WTC11 (cell line): Measurements from ENCODE around the gene ITGA3. TPM values are rescaled to one million over a fixed set of nuclear protein-coding genes. Genes with fewer than 3 reads are reported as not detected.
A peak's percentile ranks its signal among the peaks of the same experiment; 100 is the strongest.

Experiments
- ATAC-seq: fragments of 200-7000 bp; cut with Tn5 transposase; 2 replicates; pipeline ENCODE4 v1.10.0; 2021; ENCODE audit warnings: mild to moderate bottlenecking, moderate library complexity
- CTCF ChIA-PET: fragments of 300-600 bp; sonication (Branson Sonifier 250); formaldehyde crosslinking; loops from one replicate; lab custom pipeline; 2021; ENCODE audit warnings: antibody characterized with exemption; lab: Charles Lee
- POLR2A ChIA-PET: fragments of 350-600 bp; sonication (Branson Sonifier 250); formaldehyde crosslinking; loops from one replicate; lab custom pipeline; 2021; ENCODE audit warnings: antibody characterized with exemption; lab: Charles Lee
- DNase-seq: peaks from one replicate; pipeline ENCODE4 v3.0.0; 2021; ENCODE audit warnings: low spot score
- H3K27ac Mint-ChIP-seq: 2 replicates; pipeline ENCODE4 v1.8.0; 2021; ENCODE audit warnings: mixed read lengths
- H3K27me3 Mint-ChIP-seq: 2 replicates; pipeline ENCODE4 v1.8.0; 2021; ENCODE audit warnings: low read depth, mild to moderate bottlenecking, moderate library complexity, mixed read lengths
- H3K36me3 Mint-ChIP-seq: 2 replicates; pipeline ENCODE4 v1.8.0; 2021; ENCODE audit warnings: mixed read lengths
- H3K4me1 Mint-ChIP-seq: 2 replicates; pipeline ENCODE4 v1.8.0; 2022; ENCODE audit warnings: mixed read lengths
- H3K4me3 Mint-ChIP-seq: 2 replicates; pipeline ENCODE4 v1.8.0; 2021; ENCODE audit warnings: mild to moderate bottlenecking, moderate library complexity, mixed read lengths
- H3K9me3 Mint-ChIP-seq: 2 replicates; pipeline ENCODE4 v1.8.0; 2021; ENCODE audit warnings: mixed read lengths
- FOXJ3 ChIP-seq: sonication (generic); formaldehyde crosslinking; IDR thresholded peaks from 2 replicates; pipeline ENCODE4 v1.9.0; 2021; ENCODE audit warnings: missing genetic modification reagents, mild to moderate bottlenecking, borderline replicate concordance
- FOXK1 ChIP-seq: sonication (generic); formaldehyde crosslinking; IDR thresholded peaks from 2 replicates; pipeline ENCODE4 v1.8.0; 2022; ENCODE audit warnings: mild to moderate bottlenecking, moderate library complexity, missing genetic modification reagents
- NFE2L1 ChIP-seq: sonication (generic); formaldehyde crosslinking; IDR thresholded peaks from 2 replicates; pipeline ENCODE4 v1.8.1; 2023; ENCODE audit warnings: missing genetic modification reagents
- NFYB ChIP-seq: sonication (generic); formaldehyde crosslinking; conservative IDR thresholded peaks from 2 replicates; pipeline ENCODE4 v1.8.0; 2022; ENCODE audit warnings: low read depth, missing genetic modification reagents
- NR1H2 ChIP-seq: sonication (generic); formaldehyde crosslinking; IDR thresholded peaks from 2 replicates; pipeline ENCODE4 v1.9.0; 2021; ENCODE audit warnings: mild to moderate bottlenecking, moderate library complexity, missing genetic modification reagents
- SMAD3 ChIP-seq: sonication (generic); formaldehyde crosslinking; IDR thresholded peaks from 2 replicates; pipeline ENCODE4 v1.8.0; 2022; ENCODE audit warnings: missing genetic modification reagents, mild to moderate bottlenecking, borderline replicate concordance
- SMAD4 ChIP-seq: sonication (generic); formaldehyde crosslinking; IDR thresholded peaks from 2 replicates; pipeline ENCODE4 v1.8.0; 2022; ENCODE audit warnings: mild to moderate bottlenecking, missing genetic modification reagents
- SP1 ChIP-seq: sonication (generic); formaldehyde crosslinking; conservative IDR thresholded peaks from 2 replicates; pipeline ENCODE4 v1.8.1; 2022; ENCODE audit warnings: missing genetic modification reagents
- TEAD1 ChIP-seq: sonication (generic); formaldehyde crosslinking; IDR thresholded peaks from 2 replicates; pipeline ENCODE4 v1.8.0; 2022; ENCODE audit warnings: mild to moderate bottlenecking, missing genetic modification reagents
- TEAD4 ChIP-seq: sonication (generic); formaldehyde crosslinking; IDR thresholded peaks from 2 replicates; pipeline ENCODE4 v1.8.0; 2022; ENCODE audit warnings: mild to moderate bottlenecking, missing genetic modification reagents
- ZBTB21 ChIP-seq: sonication (generic); formaldehyde crosslinking; IDR thresholded peaks from 2 replicates; pipeline ENCODE4 v1.8.1; 2023; ENCODE audit warnings: mild to moderate bottlenecking, missing genetic modification reagents, borderline replicate concordance
- ZNF138 ChIP-seq: sonication (generic); formaldehyde crosslinking; conservative IDR thresholded peaks from 2 replicates; pipeline ENCODE4 v1.8.1; 2022; ENCODE audit warnings: mild to moderate bottlenecking, moderate library complexity, missing genetic modification reagents
- ZNF219 ChIP-seq: sonication (generic); formaldehyde crosslinking; IDR thresholded peaks from 2 replicates; pipeline ENCODE4 v1.8.0; 2023; ENCODE audit warnings: missing genetic modification reagents, mild to moderate bottlenecking, borderline replicate concordance
- ZNF263 ChIP-seq: sonication (generic); formaldehyde crosslinking; IDR thresholded peaks from 2 replicates; pipeline ENCODE4 v1.8.1; 2022; ENCODE audit warnings: low read depth, mild to moderate bottlenecking, moderate library complexity, missing genetic modification reagents
- total RNA-seq: library from RNA; stranded (reverse); gene quantifications from 3 replicates; pipeline ENCODE4 v1.2.3, GENCODE V29; 2021
- TF ChIP-seq, protein P1 (sequence below): fragments of 250-450 bp; sonication (Bioruptor Pico); IDR thresholded peaks from 2 replicates; pipeline ENCODE4 v1.8.0; 2021; ENCODE audit warnings: mild to moderate bottlenecking
- TF ChIP-seq, protein P2 (sequence below): sonication (generic); formaldehyde crosslinking; IDR thresholded peaks from 2 replicates; pipeline ENCODE4 v1.8.1; 2023; ENCODE audit warnings: mild to moderate bottlenecking, missing genetic modification reagents, moderate library complexity
- TF ChIP-seq, protein P3 (sequence below): sonication (generic); formaldehyde crosslinking; IDR thresholded peaks from 2 replicates; pipeline ENCODE4 v1.8.1; 2022; ENCODE audit warnings: mild to moderate bottlenecking, moderate library complexity, missing genetic modification reagents
- TF ChIP-seq, protein P4 (sequence below): sonication (generic); formaldehyde crosslinking; conservative IDR thresholded peaks from 2 replicates; pipeline ENCODE4 v1.8.1; 2023; ENCODE audit warnings: mild to moderate bottlenecking, low read depth, missing genetic modification reagents, moderate library complexity
- TF ChIP-seq, protein P5 (sequence below): fragments of 200-600 bp; IDR thresholded peaks from 2 replicates; pipeline ENCODE4 v1.8.0; 2022; ENCODE audit warnings: antibody characterized with exemption
- TF ChIP-seq, protein P6 (sequence below): fragments of 250-450 bp; sonication (Bioruptor Pico); conservative IDR thresholded peaks from 2 replicates; pipeline ENCODE4 v1.9.0; 2021; ENCODE audit warnings: mild to moderate bottlenecking
- TF ChIP-seq, protein P7 (sequence below): sonication (generic); formaldehyde crosslinking; IDR thresholded peaks from 2 replicates; pipeline ENCODE4 v1.8.0; 2022; ENCODE audit warnings: mild to moderate bottlenecking, missing genetic modification reagents

The ITGA3 gene
- total RNA-seq, 1 experiment from 2014 or later, result 35.3 TPM

DNA sequence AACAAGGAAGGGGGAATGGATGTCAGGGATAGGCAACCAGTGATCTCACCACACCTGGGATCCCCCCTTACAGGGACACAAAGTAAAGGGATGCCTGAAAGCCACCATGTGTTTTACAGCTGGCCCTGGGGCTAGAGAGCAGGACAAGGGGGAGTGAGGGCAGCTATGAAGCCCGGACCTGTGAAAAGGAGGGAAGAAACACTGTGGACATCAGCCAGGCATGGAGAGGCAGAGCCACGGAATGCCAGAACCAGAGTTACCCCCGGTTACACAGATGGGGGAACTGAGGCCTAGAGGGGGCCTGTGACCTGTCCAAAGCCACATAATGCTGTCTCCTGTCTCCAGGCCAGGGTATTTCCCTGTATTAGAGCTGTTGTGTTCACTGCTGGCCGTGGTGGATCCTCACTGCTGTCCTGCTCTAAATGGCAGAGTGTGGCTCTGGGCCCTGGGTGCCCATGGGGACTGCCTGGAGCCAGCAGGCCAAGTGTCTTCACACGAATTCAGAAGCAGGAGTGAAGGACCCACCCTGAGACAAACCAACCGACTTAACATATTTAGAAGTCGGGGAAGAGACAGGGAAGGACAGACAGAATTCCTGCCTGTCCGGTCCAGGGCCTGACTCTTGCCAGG is 29.7 kb upstream of the ITGA3 start:
- TF ChIP-seq, protein P1, sequence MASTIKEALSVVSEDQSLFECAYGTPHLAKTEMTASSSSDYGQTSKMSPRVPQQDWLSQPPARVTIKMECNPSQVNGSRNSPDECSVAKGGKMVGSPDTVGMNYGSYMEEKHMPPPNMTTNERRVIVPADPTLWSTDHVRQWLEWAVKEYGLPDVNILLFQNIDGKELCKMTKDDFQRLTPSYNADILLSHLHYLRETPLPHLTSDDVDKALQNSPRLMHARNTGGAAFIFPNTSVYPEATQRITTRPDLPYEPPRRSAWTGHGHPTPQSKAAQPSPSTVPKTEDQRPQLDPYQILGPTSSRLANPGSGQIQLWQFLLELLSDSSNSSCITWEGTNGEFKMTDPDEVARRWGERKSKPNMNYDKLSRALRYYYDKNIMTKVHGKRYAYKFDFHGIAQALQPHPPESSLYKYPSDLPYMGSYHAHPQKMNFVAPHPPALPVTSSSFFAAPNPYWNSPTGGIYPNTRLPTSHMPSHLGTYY (CRISPR knock-in tag), result no peak
- TF ChIP-seq ZNF138 (no peak), SMAD3 (CRISPR knock-in tag) (no peak), NFE2L1 (CRISPR knock-in tag) (no peak), TEAD4 (CRISPR knock-in tag) (no peak), FOXK1 (no peak), ZNF263 (CRISPR knock-in tag) (no peak), SMAD4 (CRISPR knock-in tag) (no peak), TEAD1 (CRISPR knock-in tag) (no peak), ZNF219 (no peak), NFYB (CRISPR knock-in tag) (no peak), FOXJ3 (CRISPR knock-in tag) (no peak), SP1 (no peak), ZBTB21 (no peak)
- TF ChIP-seq, protein P2, sequence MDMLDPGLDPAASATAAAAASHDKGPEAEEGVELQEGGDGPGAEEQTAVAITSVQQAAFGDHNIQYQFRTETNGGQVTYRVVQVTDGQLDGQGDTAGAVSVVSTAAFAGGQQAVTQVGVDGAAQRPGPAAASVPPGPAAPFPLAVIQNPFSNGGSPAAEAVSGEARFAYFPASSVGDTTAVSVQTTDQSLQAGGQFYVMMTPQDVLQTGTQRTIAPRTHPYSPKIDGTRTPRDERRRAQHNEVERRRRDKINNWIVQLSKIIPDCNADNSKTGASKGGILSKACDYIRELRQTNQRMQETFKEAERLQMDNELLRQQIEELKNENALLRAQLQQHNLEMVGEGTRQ, result no peak
- TF ChIP-seq, protein P3, sequence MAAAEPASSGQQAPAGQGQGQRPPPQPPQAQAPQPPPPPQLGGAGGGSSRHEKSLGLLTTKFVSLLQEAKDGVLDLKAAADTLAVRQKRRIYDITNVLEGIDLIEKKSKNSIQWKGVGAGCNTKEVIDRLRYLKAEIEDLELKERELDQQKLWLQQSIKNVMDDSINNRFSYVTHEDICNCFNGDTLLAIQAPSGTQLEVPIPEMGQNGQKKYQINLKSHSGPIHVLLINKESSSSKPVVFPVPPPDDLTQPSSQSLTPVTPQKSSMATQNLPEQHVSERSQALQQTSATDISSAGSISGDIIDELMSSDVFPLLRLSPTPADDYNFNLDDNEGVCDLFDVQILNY, result no peak
- TF ChIP-seq, protein P4, sequence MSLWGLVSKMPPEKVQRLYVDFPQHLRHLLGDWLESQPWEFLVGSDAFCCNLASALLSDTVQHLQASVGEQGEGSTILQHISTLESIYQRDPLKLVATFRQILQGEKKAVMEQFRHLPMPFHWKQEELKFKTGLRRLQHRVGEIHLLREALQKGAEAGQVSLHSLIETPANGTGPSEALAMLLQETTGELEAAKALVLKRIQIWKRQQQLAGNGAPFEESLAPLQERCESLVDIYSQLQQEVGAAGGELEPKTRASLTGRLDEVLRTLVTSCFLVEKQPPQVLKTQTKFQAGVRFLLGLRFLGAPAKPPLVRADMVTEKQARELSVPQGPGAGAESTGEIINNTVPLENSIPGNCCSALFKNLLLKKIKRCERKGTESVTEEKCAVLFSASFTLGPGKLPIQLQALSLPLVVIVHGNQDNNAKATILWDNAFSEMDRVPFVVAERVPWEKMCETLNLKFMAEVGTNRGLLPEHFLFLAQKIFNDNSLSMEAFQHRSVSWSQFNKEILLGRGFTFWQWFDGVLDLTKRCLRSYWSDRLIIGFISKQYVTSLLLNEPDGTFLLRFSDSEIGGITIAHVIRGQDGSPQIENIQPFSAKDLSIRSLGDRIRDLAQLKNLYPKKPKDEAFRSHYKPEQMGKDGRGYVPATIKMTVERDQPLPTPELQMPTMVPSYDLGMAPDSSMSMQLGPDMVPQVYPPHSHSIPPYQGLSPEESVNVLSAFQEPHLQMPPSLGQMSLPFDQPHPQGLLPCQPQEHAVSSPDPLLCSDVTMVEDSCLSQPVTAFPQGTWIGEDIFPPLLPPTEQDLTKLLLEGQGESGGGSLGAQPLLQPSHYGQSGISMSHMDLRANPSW, result no peak
- TF ChIP-seq, protein P5, sequence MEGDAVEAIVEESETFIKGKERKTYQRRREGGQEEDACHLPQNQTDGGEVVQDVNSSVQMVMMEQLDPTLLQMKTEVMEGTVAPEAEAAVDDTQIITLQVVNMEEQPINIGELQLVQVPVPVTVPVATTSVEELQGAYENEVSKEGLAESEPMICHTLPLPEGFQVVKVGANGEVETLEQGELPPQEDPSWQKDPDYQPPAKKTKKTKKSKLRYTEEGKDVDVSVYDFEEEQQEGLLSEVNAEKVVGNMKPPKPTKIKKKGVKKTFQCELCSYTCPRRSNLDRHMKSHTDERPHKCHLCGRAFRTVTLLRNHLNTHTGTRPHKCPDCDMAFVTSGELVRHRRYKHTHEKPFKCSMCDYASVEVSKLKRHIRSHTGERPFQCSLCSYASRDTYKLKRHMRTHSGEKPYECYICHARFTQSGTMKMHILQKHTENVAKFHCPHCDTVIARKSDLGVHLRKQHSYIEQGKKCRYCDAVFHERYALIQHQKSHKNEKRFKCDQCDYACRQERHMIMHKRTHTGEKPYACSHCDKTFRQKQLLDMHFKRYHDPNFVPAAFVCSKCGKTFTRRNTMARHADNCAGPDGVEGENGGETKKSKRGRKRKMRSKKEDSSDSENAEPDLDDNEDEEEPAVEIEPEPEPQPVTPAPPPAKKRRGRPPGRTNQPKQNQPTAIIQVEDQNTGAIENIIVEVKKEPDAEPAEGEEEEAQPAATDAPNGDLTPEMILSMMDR, result no peak
- DNase-seq, result no peak
- Mint-ChIP-seq H3K27ac (no peak overlapping the region), H3K9me3 (peaks cover 4% of the 10 kb centered on the region; the same call in 1 of the 2 replicates), H3K27me3 (peaks cover 17% of the 10 kb centered on the region), H3K36me3 (no peaks in the 10 kb centered on the region), H3K4me3 (no peak overlapping the region), H3K4me1 (peaks cover 25% of the 10 kb centered on the region)
- CTCF ChIA-PET, result interaction anchor here (0.6 to 8.2 kb wide), 8 partner anchors 30 to 184 kb away, joined by 3 to 71 read pairs (median 18); partner anchors contain the start of genes ITGA3 and PDK2
- ATAC-seq, result no peak
- POLR2A ChIA-PET, result no interaction called here

DNA sequence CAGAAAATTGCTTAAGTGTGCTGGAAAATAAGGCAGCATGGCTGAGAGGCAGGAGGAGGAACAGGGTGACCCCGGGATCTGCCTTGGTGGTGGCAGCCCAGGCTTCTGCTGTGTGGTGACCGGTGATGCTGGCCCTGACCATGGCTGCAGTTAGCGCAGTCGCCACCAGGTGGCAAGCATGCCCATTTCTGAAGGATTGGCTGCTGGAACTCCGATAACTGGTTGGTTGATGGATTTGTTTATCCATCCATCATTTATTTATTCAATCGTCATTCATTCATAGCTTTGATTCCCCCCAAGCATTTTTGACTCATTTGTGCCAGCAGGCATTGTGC is 29.1 kb upstream of the ITGA3 start:
- ChIA-PET CTCF (interaction anchor here (0.6 to 8.2 kb wide), 7 partner anchors 30 to 185 kb away, joined by 3 to 71 read pairs (median 25); partner anchors contain the start of genes ITGA3 and PDK2), POLR2A (no interaction called here)
- peaks cover 4% of the 10 kb centered on the region; the same call in 1 of the 2 replicates for H3K9me3 Mint-ChIP-seq
- H3K27ac Mint-ChIP-seq, result no peak overlapping the region
- peak; percentile 67 for ATAC-seq
- no peaks in the 10 kb centered on the region for H3K36me3 Mint-ChIP-seq
- peaks cover 11% of the 10 kb centered on the region for H3K27me3 Mint-ChIP-seq
- H3K4me1 Mint-ChIP-seq, result peaks cover 25% of the 10 kb centered on the region
- DNase-seq, result peak; percentile 92
- no peak overlapping the region for H3K4me3 Mint-ChIP-seq
- TF ChIP-seq NR1H2 (CRISPR knock-in tag), result no peak
- TF ChIP-seq, protein P6, sequence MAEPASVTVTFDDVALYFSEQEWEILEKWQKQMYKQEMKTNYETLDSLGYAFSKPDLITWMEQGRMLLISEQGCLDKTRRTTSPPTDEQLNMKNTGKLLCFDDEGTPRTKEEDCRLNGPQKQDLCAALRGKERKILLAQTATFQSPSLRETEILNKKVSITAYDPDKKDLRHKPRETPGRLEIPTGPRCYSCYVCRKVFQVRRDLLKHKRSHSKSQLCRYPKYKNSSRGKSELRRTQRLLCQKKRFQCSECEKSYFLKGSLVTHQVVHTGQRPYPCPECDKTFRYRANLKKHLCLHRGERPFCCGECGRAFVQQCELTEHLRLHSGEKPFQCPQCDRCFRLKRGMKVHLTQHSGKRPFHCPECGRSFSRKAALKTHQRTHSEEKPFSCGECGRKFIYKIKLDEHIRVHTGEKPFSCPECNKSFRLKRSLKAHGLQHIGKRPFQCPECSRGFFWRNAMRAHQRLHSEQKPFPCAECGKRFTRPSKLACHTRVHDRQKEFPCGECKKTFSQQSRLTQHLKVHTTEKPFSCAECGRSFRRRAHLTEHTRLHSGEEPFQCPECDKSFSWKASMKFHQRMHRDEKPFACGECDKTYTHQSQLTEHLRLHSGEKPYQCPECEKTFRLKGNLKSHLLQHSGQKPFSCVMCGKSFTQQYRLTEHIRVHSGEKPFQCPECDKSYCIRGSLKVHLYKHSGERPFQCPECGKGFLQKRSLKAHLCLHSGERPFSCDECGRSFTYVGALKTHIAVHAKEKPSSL, result no peak
- TF ChIP-seq, protein P7, sequence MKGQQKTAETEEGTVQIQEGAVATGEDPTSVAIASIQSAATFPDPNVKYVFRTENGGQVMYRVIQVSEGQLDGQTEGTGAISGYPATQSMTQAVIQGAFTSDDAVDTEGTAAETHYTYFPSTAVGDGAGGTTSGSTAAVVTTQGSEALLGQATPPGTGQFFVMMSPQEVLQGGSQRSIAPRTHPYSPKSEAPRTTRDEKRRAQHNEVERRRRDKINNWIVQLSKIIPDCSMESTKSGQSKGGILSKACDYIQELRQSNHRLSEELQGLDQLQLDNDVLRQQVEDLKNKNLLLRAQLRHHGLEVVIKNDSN (CRISPR knock-in tag), result no peak
- TF ChIP-seq, protein P4, result no peak
